HG02588 (cell line): ENCODE data around the gene POLR1A.

Experiments used
- ATAC-seq: cut with Tn5 transposase; IDR thresholded peaks from one replicate; pipeline ENCODE4 v1.9.1; 2021; ENCODE audit warnings: mild to moderate bottlenecking, moderate library complexity; ENCODE audit not compliant: unreplicated experiment

POLR1A gene

GRCh38 chr2:86065512-86065911 lies 40.2 kb downstream of the POLR1A start:
- no peak for ATAC-seq

- no peak for ATAC-seq
Measured at GRCh38 chr2:86064006-86064405, 41.7 kb downstream of the POLR1A start.

DNA sequence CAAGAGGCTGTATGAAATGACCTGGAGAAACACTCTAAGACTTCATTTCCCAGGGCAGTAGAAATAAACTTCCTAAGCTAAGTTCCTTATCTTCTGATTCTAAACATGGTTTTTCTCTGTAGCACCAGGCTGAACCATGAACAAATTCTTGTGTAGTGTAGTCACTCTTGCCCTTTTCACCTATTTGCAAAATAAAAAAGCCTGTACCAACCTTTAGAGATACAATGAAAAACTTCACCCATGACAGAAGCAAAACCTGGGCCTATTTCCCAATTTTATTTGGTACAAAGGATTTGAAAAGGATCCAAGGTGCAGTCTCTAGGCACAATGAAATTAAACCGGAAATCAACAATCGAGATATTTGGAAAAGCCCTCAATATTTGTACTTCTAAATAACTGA lies 43.6 kb downstream of the POLR1A start:
- no peak for ATAC-seq

DNA sequence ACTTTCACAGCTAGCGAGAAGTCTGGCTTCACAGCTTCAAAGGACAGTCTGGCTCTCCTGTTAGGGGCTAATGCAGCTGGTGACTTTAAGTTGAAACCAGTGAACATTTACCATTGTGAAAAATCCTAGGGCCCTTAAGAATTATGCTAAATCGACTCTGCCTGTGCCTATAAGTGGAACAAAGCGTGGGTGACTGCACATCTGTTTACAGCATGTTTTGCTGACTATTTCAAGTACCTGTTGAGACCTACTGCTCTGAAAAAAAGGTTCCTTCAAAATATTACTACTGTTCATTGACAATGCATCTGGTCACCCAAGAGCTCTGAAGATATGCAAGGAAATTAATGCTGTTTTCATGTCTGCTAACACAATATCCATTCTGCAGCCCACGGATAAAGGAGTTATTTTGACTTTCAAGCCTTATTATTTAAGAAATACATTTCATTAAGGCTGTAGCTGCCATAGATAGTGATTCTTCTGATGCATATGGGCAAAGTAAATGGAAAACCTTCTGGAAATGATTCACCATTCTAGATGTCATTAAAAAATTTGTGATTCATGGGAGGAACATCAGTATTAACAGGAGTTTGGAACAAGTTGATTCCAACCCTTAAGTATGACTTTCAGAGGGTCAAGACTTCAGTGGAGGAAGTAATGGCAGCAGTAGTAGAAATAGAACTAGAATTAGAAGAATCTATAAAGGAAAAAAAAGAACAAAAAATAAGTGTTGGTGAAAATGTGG lies 48.9 kb downstream of the POLR1A start:
- no peak for ATAC-seq

- no peak for ATAC-seq
Measured at GRCh38 chr2:86055314-86055713, 50.4 kb downstream of the POLR1A start.

DNA sequence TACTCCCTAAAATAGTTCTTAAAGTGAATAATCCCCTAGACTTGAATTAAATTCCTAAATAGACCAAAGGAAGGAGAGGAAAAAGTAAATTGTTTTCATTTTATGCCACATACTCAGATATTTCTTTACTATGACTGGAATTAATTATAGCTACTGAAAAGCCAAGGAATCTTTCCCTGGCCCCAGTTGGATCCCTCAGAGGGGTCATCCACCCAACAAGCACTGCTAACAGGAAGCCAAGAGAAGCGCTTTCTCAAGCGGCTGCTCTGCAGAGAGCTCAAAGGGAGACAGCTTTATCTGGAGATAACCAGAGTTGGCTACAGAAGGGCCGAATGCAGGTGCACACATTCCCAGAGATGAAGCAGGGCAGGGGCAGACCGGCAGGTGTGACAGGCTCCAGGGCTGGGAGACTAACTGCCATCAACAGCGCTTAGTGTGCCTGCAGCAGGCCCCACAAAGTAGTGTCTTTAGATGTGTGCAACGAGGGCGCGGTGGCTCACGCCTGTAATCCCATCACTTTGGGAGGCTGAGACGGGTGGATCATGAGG lies 51.1 kb downstream of the POLR1A start:
- no peak for ATAC-seq

GRCh38 chr2:86053166-86053565 lies 52.5 kb downstream of the POLR1A start:
- ATAC-seq: no peak

- ATAC-seq: no peak
Measured at GRCh38 chr2:86052676-86053075, 53.0 kb downstream of the POLR1A start.

DNA sequence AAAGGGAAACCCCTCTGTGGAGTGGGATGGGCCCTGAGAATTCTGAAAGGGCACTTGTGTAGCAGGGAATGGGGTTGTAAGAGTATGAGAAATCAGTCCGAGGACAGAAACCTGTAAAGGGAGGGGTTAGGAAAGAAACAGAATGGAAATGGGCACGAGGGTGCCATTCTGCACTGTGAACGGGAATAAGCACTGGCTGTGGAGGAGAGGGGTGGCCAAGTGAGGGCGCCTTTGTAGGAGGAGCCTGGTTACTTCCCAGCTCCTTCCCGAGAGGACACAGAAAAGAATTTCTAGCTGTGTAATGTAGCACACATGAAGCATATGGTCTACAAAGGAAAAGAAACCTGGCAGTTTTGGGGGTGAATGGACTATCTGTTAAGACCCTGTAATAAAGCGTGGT lies 53.4 kb downstream of the POLR1A start:
- ATAC-seq: no peak

GRCh38 chr2:86050301-86050700 lies 55.4 kb downstream of the POLR1A start:
- no peak for ATAC-seq

DNA sequence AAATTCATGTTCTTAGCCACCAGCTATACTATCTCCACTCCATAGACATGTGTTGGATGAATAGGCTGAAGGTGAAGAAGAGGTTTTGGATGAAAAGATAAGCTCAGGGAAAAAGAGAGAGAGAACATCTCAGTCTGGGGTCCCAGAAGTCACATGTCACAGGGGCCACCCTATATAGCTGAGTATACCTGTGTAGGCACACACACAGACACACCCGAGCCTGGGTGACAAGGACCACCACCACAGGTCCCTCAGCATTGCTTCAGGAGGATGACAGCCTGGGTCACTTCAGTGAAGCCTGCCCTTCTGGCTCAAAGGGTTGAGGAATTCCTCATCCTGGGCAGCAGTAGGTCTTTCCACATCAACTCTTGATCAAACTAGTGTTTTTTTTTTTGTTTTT lies 56.2 kb downstream of the POLR1A start:
- no peak for ATAC-seq

GRCh38 chr2:86048888-86049287 lies 56.8 kb downstream of the POLR1A start:
- ATAC-seq: no peak

DNA sequence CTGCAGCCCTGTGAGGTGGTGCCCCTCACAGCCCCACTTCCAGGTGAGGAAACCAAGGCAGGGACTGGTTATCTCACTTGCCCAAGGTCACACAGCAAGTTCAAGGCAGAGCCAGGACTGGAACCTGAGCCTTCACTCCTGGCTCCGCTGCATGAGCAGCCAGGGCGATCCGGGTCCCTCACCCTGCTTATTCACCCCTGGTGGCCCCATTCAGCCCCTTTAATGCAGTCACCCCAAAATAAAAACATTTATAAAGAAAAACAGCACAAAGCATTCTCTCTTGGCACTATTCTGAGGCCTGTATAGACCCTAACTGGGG lies 57.3 kb downstream of the POLR1A start:
- no peak for ATAC-seq

GRCh38 chr2:86047575-86048382 lies 57.9 kb downstream of the POLR1A start:
- ATAC-seq: no peak

DNA sequence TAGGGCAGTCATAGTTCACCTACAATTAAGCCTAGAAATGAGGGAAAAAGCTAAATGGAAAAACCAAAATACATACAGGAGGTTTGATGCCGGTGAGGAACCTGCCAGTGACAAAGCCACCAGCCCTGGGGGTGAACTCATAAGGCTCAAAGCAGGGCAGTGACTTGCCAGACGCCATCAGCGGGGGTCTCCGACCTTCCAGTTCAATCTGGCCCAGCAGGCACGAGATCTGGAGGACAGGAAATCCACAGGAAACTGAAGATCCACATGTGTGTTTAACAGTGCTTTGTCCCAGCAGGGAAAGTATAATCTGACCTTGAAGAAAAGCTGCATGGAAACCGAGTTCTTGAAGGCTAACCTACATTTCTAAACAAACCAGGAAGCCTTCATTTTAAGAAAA lies 60.1 kb downstream of the POLR1A start:
- no peak for ATAC-seq

DNA sequence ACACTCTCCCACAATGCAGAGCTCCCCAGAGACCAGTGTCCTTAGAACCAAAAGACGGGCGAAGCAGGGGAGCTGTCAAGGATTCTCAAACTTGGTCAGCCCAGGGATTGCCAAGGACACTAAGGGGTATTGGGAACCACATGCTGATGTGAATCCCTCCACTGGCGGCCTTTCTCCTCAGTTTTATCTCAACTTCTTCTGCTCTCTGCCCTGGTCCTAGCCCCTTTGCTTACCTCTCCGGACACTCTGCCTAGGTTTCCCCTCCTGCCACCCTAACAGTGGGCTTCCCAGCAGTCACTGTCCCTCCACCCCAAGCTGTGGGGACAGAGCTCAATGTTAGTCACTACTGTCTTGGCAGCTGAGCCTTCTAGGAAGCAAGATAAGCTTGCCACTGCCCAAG lies 61.1 kb downstream of the POLR1A start:
- no peak for ATAC-seq

- ATAC-seq: no peak
Measured at GRCh38 chr2:86044045-86044444, 61.6 kb downstream of the POLR1A start.

DNA sequence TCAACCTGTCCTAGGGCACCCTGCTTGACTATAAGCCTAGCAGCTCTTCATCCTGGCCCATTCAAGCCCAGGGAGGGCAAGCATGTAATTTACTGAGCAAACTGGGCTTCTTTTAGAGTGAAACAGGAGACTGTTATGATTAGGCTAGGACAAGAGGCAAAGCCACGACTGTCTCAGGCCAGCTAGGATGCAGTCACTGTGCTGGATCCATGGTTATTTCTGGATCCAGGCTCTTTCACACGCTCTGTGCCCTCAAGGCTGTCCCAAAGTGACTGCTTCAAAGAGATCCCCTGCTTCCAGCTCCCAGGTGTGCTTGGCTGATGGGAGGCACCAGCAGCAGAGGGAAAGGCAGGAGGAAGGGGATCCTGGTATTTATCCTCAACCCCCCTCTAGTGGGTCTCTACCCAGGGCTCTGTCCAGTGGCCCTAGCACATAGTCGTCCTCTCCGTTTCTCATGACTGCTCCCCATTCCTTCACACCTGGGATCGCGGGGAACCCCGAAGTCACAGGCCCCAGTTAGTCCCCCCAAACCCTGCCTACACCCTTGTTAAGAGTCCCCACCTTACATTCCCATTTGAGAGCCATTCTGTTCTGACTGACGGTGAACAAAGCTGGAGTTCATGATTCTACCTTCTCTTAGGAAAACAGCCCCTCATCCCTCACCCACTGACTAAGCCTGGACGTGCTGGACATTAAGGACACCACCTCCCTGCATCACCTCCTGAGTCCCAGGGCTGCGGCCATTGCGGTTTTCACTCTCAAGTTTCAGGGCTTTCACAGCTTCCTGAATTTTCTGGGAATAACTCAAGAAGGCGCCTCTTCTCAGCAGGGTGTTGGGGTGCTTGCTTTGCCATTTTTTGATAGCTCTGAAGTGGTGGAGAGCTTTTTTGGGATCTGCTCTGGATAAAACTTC lies 63.2 kb downstream of the POLR1A start:
- ATAC-seq: no peak

DNA sequence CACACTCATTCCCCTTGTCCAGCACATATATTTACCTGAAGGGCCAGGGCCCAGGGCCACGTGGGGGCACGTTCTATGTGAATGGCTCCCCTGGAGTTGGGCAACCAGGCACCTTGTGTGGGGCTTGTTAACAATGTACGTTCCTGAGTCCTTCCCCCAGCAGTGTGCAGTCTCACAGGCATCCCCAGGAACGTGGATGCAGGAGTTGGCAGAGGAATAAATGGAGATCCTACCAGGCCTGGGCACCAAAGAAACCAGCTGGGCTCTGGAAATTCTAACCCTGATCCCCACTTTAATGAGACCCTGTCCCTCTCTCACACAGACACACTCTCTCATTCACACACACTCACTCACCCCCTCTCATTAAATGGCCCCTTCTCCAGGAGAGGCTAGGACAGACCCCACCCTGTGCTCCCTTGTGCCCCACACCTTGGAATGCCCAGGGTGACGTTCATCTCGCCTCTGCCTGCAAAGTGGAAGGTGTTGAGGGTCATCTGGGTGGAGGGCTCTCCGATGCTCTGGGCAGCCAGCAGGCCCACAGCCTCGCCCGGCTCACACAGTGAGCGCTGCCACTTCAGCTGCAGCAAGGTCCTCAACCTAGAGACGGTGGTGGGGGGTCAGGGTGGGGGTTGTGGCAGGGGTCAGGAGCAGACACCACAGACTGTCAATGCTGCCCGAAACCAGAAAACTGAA lies 65.6 kb downstream of the POLR1A start:
- no peak for ATAC-seq

DNA sequence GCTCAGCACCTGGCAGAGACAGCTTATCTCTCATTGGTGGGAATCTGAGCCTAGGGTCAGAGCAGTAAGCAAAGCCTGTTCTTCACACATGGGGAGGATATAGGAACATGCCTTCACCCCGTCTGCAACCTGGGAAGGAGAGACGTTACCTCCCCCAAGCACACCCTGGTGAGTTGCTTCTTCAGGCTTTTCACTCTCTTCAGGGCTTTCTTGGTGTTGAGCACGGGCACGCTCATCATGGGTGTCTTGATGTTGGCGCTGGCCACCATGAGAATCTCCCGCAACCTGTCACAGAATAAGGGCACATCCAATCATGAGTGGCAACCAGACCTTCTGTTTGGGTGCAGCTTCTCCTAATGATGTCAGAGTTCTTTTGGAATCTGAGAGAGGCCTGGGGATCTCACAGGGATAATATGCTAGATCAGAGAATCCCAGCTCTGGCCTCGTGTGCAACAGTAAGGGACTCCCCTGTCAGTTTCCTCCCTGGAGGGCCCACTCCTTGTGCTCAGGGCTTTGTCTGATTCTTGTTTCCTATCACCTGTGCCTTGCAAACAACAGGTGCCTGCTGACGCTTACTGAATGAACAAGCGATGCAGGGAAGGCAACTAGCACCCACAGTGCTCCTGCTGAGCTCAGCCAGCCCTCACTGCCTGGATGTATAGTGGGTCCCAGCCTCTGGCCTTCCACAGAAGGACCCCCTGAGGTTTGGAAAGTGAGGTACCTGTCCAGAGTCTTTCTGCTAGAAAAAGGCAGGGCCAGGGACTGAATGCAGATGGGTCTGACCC lies 66.3 kb downstream of the POLR1A start:
- no peak for ATAC-seq
